CD4-positive, alpha-beta T cell treated with Interleukin-10 for 1 hour (primary cell): Measurements from ENCODE around the gene TK1.
"Not testable (repeated sequence)": the region's sequence is repeated elsewhere in the genome, so short reads cannot be mapped to it uniquely, and the experiment has no call there.

ENCODE experiments used
- DNase-seq: peaks from one replicate; pipeline ENCODE4 v3.0.0-alpha.2; 2020

The TK1 gene

GRCh38 chr17:78147315-78147998 is 39.4 kb downstream of the TK1 start:
- DNase-seq: no peak

- no peak for DNase-seq
Measured at GRCh38 chr17:78146881-78147280, 40.0 kb downstream of the TK1 start.

GRCh38 chr17:78146471-78146869 is 40.4 kb downstream of the TK1 start:
- no peak for DNase-seq

- no peak for DNase-seq
Measured at GRCh38 chr17:78144736-78145641, 41.9 kb downstream of the TK1 start.

- DNase-seq: no peak
Measured at GRCh38 chr17:78144147-78144719, 42.6 kb downstream of the TK1 start.

GRCh38 chr17:78143214-78144146 is 43.4 kb downstream of the TK1 start:
- DNase-seq: no peak

- no peak for DNase-seq
Measured at GRCh38 chr17:78142119-78142861, 44.6 kb downstream of the TK1 start.

- no peak for DNase-seq
Measured at GRCh38 chr17:78141437-78142118, 45.3 kb downstream of the TK1 start.

- peak; percentile 97 for DNase-seq
Measured at GRCh38 chr17:78140169-78141051, 46.4 kb downstream of the TK1 start.

GRCh38 chr17:78139861-78140168 is 47.0 kb downstream of the TK1 start:
- DNase-seq: not testable (repeated sequence)

- no peak for DNase-seq
Measured at GRCh38 chr17:78138204-78139060, 48.4 kb downstream of the TK1 start.

- peak; percentile 44 for DNase-seq
Measured at GRCh38 chr17:78137392-78138203, 49.3 kb downstream of the TK1 start.

GRCh38 chr17:78135858-78136500 is 50.9 kb downstream of the TK1 start:
- no peak for DNase-seq

GRCh38 chr17:78134899-78135385 is 51.9 kb downstream of the TK1 start:
- no peak for DNase-seq

GRCh38 chr17:78133971-78134898 is 52.6 kb downstream of the TK1 start:
- DNase-seq: peak; percentile 89

GRCh38 chr17:78133179-78133951 is 53.5 kb downstream of the TK1 start:
- no peak for DNase-seq
